Kidney (tissue), 14 donors: ENCODE data around the gene ASTN2. TPM values are rescaled to one million over a fixed set of nuclear protein-coding genes. Genes with fewer than 3 reads are reported as not detected.

Experiments used
- DNase-seq, 5 donors: peaks; one replicate each; pipeline ENCODE4 v3.0.0-alpha.2; 2013 to 2020
- FAIRE-seq: peaks from 2 replicates; lab custom pipeline; 2012; peaks lifted over from hg19 to GRCh38; lab: Jason Lieb, UNC
- H3K27ac ChIP-seq, 2 donors: one replicate each; pipeline ENCODE4 v1.7.0; 2013; ENCODE audit warnings: low read depth in 2 of 2, low read length in 2 of 2, inconsistent platforms in 1 of 2
- H3K27me3 ChIP-seq: one replicate; pipeline ENCODE4 v1.7.1; 2013; ENCODE audit warnings: low read length, inconsistent platforms; ENCODE audit not compliant: control insufficient read depth, insufficient read depth
- H3K36me3 ChIP-seq, 3 donors: one replicate each; pipeline versions ENCODE4 v1.7.0 to v1.7.1; 2013; ENCODE audit warnings: low read length in 3 of 3, control low read depth in 1 of 3, inconsistent platforms in 1 of 3; ENCODE audit not compliant: insufficient read depth in 3 of 3, control insufficient read depth in 2 of 3
- H3K4me1 ChIP-seq, 3 donors: one replicate each; pipeline versions ENCODE4 v1.7.0 to v1.7.1; 2013; ENCODE audit warnings: low read length in 3 of 3, inconsistent platforms in 1 of 3, low read depth in 1 of 3; ENCODE audit not compliant: control insufficient read depth in 2 of 3, insufficient read depth in 2 of 3
- H3K4me3 ChIP-seq, 3 donors: one replicate each; pipeline versions ENCODE4 v1.7.0 to v1.8.1; 2013; ENCODE audit warnings: low read length in 3 of 3, control low read depth in 1 of 3, inconsistent platforms in 1 of 3
- H3K9ac ChIP-seq, 3 donors: one replicate each; pipeline versions ENCODE4 v1.7.0 to v1.7.1; 2013; ENCODE audit warnings: low read length in 3 of 3, control low read depth in 1 of 3, inconsistent platforms in 1 of 3
- H3K9me3 ChIP-seq, 3 donors: one replicate each; pipeline versions ENCODE4 v1.7.0 to v1.7.1; 2013; ENCODE audit warnings: low read length in 3 of 3, control low read depth in 1 of 3, inconsistent platforms in 1 of 3; ENCODE audit not compliant: control insufficient read depth in 2 of 3, insufficient read depth in 1 of 3
- CTCF ChIP-seq: IDR thresholded peaks from 3 replicates; pipeline ENCODE4 v1.5.1; 2012; ENCODE audit warnings: mild to moderate bottlenecking, moderate library complexity, borderline replicate concordance; ENCODE audit not compliant: insufficient read depth; ENCODE audit errors: extremely low read depth
- intact Hi-C: fragments of 100-400 bp; cut with DNase I; formaldehyde crosslinking; loops from one replicate; pipeline ENCODE4 v1.11.1; 2022
- polyA plus RNA-seq: library from polyadenylated mRNA; stranded (reverse); fragments of 350-450 nt; fragmentation: Illumina TruSeq; extraction: RNeasy Lipid Tissue Mini Kit (QIAGEN cat#74804); gene quantifications from one replicate; pipeline ENCODE4 v1.2.3, GENCODE V29; 2014; ENCODE audit warnings: low read depth, low replicate concordance; ENCODE audit not compliant: insufficient read depth
- total RNA-seq: library from RNA; stranded (reverse); fragmentation: NEBNext Ultra II Directional; extraction: Animal tissue kit (Norgen Biotek cat#: 25700); gene quantifications from one replicate; pipeline ENCODE4 v1.2.1, GENCODE V29; 2021
- donor health status: control.
- donor health status: control.
- donor health status: control.
- donor health status: control.
- donor health status: control.
- donor health status: DM: yes; HTN: yes; CAD: no.
- donor health status: Normal renal cell carcinoma (clear cell type).

The ASTN2 gene
- total and polyA plus RNA-seq, 2 donors from 2014 or later = 7.6 to 11.5 TPM

- no peaks in the 10 kb centered on the region for H3K4me1 ChIP-seq
- intact Hi-C loops = no loop called here
- no peaks in the 10 kb centered on the region for H3K9me3 ChIP-seq
- H3K9ac ChIP-seq = no peak overlapping the region
- DNase-seq (no peak), FAIRE-seq (no peak)
- no peak overlapping the region for H3K4me3 ChIP-seq
- no peak for TF ChIP-seq CTCF
- no peak overlapping the region for H3K27ac ChIP-seq
- no peaks in the 10 kb centered on the region for H3K27me3 ChIP-seq
- H3K36me3 ChIP-seq = no peaks in the 10 kb centered on the region
Observed at GRCh38 chr9:116953271-116953670, 461.6 kb downstream of the ASTN2 start.

- Histone ChIP-seq H3K36me3 (no peaks in the 10 kb centered on the region), H3K9me3 (no peaks in the 10 kb centered on the region), H3K27ac (no peak overlapping the region), H3K4me1 (no peaks in the 10 kb centered on the region), H3K9ac (no peak overlapping the region), H3K27me3 (no peaks in the 10 kb centered on the region), H3K4me3 (no peak overlapping the region)
- DNase-seq (no peak), FAIRE-seq (no peak)
- intact Hi-C loops = no loop called here
- TF ChIP-seq CTCF = no peak
Observed at GRCh38 chr9:116952436-116952810, 462.4 kb downstream of the ASTN2 start.

- H3K4me3 ChIP-seq = no peak overlapping the region
- H3K9me3 ChIP-seq = no peaks in the 10 kb centered on the region
- H3K27me3 ChIP-seq = no peaks in the 10 kb centered on the region
- H3K27ac ChIP-seq = no peak overlapping the region
- intact Hi-C loops = no loop called here
- H3K4me1 ChIP-seq = no peaks in the 10 kb centered on the region
- no peak for TF ChIP-seq CTCF
- no peaks in the 10 kb centered on the region for H3K36me3 ChIP-seq
- H3K9ac ChIP-seq = no peak overlapping the region
- FAIRE-seq = no peak
- no peak for DNase-seq
Observed at GRCh38 chr9:116951588-116952435, 463.0 kb downstream of the ASTN2 start.

GRCh38 chr9:116945817-116946216 lies 469.0 kb downstream of the ASTN2 start:
- Histone ChIP-seq H3K4me3 (no peak overlapping the region), H3K27ac (no peak overlapping the region), H3K4me1 (no peaks in the 10 kb centered on the region), H3K27me3 (no peaks in the 10 kb centered on the region), H3K9ac (no peak overlapping the region), H3K9me3 (no peaks in the 10 kb centered on the region), H3K36me3 (no peaks in the 10 kb centered on the region)
- FAIRE-seq (no peak), DNase-seq (no peak)
- intact Hi-C loops = no loop called here
- TF ChIP-seq CTCF = no peak
